Mesenteric fat pad (tissue), 1 donor: ENCODE measurements around the gene PSG4. TPM values are rescaled to one million over a fixed set of nuclear protein-coding genes. Genes with fewer than 3 reads are reported as not detected.
"Not testable (repeated sequence)": the region's sequence is repeated elsewhere in the genome, so short reads cannot be mapped to it uniquely, and the experiment has no call there.

Source experiments
- DNase-seq: peaks from one replicate; pipeline ENCODE4 v3.0.0-alpha.2; 2020; ENCODE audit warnings: low spot score
- total RNA-seq: library from RNA; stranded (reverse); fragmentation: NEBNext Ultra II Directional; extraction: Animal tissue kit (Norgen Biotek cat#: 25700); gene quantifications from one replicate; pipeline ENCODE4 v1.2.1, GENCODE V29; 2021
- donor health status: DM: yes; HTN: yes; CAD: no.

Gene PSG4
- total RNA-seq, 1 donor from 2014 or later: not detected

- DNase-seq: not testable (repeated sequence)
Measured at GRCh38 chr19:43198686-43199419, 6.6 kb downstream of the PSG4 start.

GRCh38 chr19:43197666-43198397, 7.6 kb downstream of the PSG4 start:
- DNase-seq: not testable (repeated sequence)

GRCh38 chr19:43194397-43194796, 11.0 kb downstream of the PSG4 start:
- DNase-seq: not testable (repeated sequence)

- DNase-seq: not testable (repeated sequence)
Measured at GRCh38 chr19:43192381-43193155, 12.9 kb downstream of the PSG4 start.

GRCh38 chr19:43188092-43188491, 17.3 kb downstream of the PSG4 start:
- not testable (repeated sequence) for DNase-seq

GRCh38 chr19:43186311-43186935, 19.0 kb downstream of the PSG4 start, which contains the start of gene PSG5:
PSG5 (minus strand) TSS chr19:43186536; CDS start chr19:43186405, 131 bp downstream.
- DNase-seq: not testable (repeated sequence)

GRCh38 chr19:43181869-43182771, 23.3 kb downstream of the PSG4 start:
- DNase-seq: not testable (repeated sequence)

- DNase-seq: not testable (repeated sequence)
Measured at GRCh38 chr19:43179569-43180147, 25.8 kb downstream of the PSG4 start.

- not testable (repeated sequence) for DNase-seq
Measured at GRCh38 chr19:43178577-43178976, 26.9 kb downstream of the PSG4 start.

GRCh38 chr19:43165906-43166305, 39.5 kb downstream of the PSG4 start:
- DNase-seq: not testable (repeated sequence)

GRCh38 chr19:43163135-43163534, 42.3 kb downstream of the PSG4 start:
- not testable (repeated sequence) for DNase-seq

GRCh38 chr19:43162261-43162660, 43.2 kb downstream of the PSG4 start:
- DNase-seq: not testable (repeated sequence)

GRCh38 chr19:43152214-43152613, 53.2 kb downstream of the PSG4 start:
- no peak for DNase-seq

- DNase-seq: not testable (repeated sequence)
Measured at GRCh38 chr19:43149788-43150187, 55.6 kb downstream of the PSG4 start.

GRCh38 chr19:43148233-43148632, 57.2 kb downstream of the PSG4 start:
- DNase-seq: no peak
